Rectal smooth muscle tissue (tissue), 1 donor: Measurements from ENCODE around the gene IFIT5.
"Not testable (repeated sequence)": the region's sequence is repeated elsewhere in the genome, so short reads cannot be mapped to it uniquely, and the experiment has no call there.

Experiments used
- H3K27ac ChIP-seq: one replicate; pipeline ENCODE4 v1.7.0; 2013; ENCODE audit warnings: low read depth, low read length, inconsistent platforms
- H3K27me3 ChIP-seq: one replicate; pipeline ENCODE4 v1.7.0; 2013; ENCODE audit warnings: low read length; ENCODE audit not compliant: control insufficient read depth, insufficient read depth
- H3K36me3 ChIP-seq: one replicate; pipeline ENCODE4 v1.7.0; 2013; ENCODE audit warnings: low read length; ENCODE audit not compliant: control insufficient read depth, insufficient read depth
- H3K4me1 ChIP-seq: one replicate; pipeline ENCODE4 v1.7.0; 2013; ENCODE audit warnings: low read length; ENCODE audit not compliant: control insufficient read depth, insufficient read depth
- H3K4me3 ChIP-seq: one replicate; pipeline ENCODE4 v1.7.0; 2013; ENCODE audit warnings: low read length
- H3K9ac ChIP-seq: one replicate; pipeline ENCODE4 v1.7.0; 2013; ENCODE audit warnings: low read length

The IFIT5 gene

GRCh38 chr10:89382757-89383156 lies 31.6 kb upstream of the IFIT5 start:
- H3K4me1 ChIP-seq: no peaks in the 10 kb centered on the region
- no peaks in the 10 kb centered on the region for H3K36me3 ChIP-seq
- H3K9ac ChIP-seq: no peak overlapping the region
- H3K4me3 ChIP-seq: no peak overlapping the region
- no peaks in the 10 kb centered on the region for H3K27me3 ChIP-seq
- H3K27ac ChIP-seq: no peak overlapping the region

DNA sequence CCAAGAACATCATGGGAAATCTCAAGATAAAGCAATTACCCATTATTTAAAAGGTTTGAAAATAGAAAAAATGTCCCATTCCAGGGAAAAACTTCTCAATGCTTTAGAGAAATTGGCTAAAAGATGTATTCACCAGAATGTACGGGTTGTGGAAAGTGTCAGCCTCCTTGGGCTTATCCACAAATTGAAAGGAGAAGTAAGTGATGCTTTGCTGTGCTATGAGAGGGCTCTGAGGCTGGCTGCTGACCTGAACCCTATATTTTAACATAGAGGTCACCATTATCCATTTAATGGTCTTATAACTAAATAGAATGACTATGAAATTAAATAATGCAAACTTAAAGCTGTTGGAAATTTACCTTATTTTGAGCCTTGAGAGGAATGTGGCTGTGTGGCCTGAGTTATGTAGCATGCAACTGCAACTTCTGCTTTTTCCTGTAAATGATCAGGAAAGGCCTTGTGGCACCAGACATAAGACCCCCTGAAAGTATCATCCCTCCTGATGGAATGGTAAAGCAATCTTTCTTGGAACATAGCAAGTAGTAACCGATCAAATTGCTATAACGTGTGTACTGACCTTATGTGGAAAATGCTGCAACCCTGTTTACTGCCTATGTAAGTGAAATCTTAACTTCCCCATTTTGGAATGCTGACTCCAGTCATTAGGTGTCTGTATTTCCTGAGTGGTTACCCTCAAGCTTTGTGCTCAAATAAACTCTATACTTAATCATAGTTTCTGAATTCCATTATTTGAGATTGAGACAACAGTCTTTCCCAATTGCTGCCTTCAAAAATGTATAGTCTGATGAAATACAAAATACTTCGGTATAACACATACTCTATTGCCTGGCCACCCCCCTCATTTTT lies 29.7 kb upstream of the IFIT5 start:
- Histone ChIP-seq H3K9ac (no peak overlapping the region), H3K27ac (no peak overlapping the region), H3K4me3 (no peak overlapping the region), H3K27me3 (no peaks in the 10 kb centered on the region), H3K36me3 (no peaks in the 10 kb centered on the region), H3K4me1 (no peaks in the 10 kb centered on the region)

- no peaks in the 10 kb centered on the region for H3K27me3 ChIP-seq
- H3K9ac ChIP-seq: no peak overlapping the region
- H3K4me1 ChIP-seq: peaks cover 8% of the 10 kb centered on the region
- no peaks in the 10 kb centered on the region for H3K36me3 ChIP-seq
- no peak overlapping the region for H3K4me3 ChIP-seq
- H3K27ac ChIP-seq: no peak overlapping the region
Observed at GRCh38 chr10:89388806-89389205, 25.6 kb upstream of the IFIT5 start.

DNA sequence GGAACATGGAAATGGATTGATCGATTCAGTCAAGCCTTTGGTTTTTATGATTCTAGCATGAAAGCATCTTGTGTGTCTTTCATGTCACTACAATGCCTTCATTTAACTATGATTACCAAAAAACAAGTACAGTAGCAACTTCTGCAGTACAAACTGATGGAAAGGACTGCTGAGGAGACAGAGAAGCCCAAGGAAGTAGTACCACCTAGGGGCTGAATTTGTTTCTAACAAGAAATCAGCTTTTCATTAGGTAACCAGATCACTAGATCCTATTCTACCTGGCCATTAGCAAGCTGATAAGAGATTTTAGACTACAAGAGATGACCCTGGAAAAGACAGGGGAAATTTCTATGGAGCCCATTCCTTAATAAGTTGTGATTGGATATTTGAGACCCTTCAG lies 25.1 kb upstream of the IFIT5 start:
- Histone ChIP-seq H3K27ac (no peak overlapping the region), H3K9ac (no peak overlapping the region), H3K36me3 (no peaks in the 10 kb centered on the region), H3K27me3 (no peaks in the 10 kb centered on the region), H3K4me3 (no peak overlapping the region), H3K4me1 (peaks cover 8% of the 10 kb centered on the region)

DNA sequence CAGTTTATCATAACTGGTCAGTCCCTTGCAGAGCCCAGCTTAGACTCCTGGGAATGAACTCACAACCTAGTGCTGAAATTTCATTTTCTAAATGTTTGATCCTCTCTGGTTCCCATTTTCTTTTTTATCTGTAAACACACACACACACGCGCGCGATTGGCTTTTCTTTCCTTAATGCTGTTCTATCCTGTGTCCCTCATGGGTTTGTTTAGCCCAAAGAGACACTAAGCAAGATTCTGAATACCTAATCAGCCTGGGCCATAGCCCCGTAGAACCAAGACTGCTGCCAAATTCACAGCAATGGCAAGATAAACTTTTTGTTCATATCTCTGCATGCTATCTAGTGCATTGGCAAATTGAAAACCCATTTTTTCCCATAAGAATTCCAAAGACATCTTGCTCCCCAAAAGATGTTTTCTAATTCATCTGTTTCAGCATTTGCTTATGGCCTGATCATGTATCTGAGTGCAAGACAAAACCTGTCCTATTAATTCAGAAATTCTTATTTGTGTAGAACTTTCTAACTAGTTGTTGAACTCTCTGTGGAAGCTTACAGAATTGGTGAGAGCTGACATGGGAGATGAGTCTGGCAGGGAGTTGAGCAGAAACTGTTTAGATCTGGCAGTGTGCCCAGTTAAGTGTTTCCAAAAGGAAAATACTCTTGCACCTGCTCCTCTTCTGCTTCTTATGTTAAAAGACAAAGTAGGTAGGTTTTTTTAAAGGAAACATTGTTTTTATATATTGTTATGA lies 23.7 kb upstream of the IFIT5 start:
- peaks cover 8% of the 10 kb centered on the region for H3K4me1 ChIP-seq
- H3K9ac ChIP-seq: no peak overlapping the region
- H3K36me3 ChIP-seq: no peaks in the 10 kb centered on the region
- peak overlapping the region; percentile 14 for H3K27ac ChIP-seq
- H3K4me3 ChIP-seq: no peak overlapping the region
- no peaks in the 10 kb centered on the region for H3K27me3 ChIP-seq

DNA sequence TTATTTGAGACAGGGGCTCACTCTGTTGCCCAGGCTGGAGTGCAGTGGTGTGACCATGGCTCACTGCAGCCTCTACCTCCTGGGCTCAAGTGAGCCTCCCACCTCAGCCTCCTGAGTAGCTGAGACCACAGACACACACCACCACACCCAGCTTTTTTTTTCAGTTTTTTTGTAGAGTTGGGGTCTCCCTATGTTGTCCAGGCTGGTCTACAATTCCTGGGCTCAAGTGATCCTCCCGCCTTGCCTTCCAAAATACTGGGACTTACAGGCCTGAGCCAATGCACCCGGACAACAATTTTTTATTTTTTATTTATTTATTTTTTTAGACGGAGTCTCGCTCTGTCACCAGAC lies 23.2 kb upstream of the IFIT5 start:
- not testable (repeated sequence) for H3K36me3 ChIP-seq, H3K4me1 ChIP-seq, H3K27ac ChIP-seq, H3K4me3 ChIP-seq, H3K9ac ChIP-seq, H3K27me3 ChIP-seq

GRCh38 chr10:89391907-89392756 lies 22.2 kb upstream of the IFIT5 start, which contains the start of gene IFIT1:
IFIT1 (plus strand) TSS chr10:89392623; CDS start chr10:89392713, 90 bp downstream.
- Histone ChIP-seq H3K9ac (no peak within 1 kb of the TSS), H3K27me3 (no peaks in the 10 kb centered on the region), H3K4me1 (peaks cover 8% of the 10 kb centered on the region), H3K27ac (peak within 1 kb of the TSS; percentile 78), H3K36me3 (no peaks in the 10 kb centered on the region), H3K4me3 (peak within 1 kb of the TSS; percentile 70)

DNA sequence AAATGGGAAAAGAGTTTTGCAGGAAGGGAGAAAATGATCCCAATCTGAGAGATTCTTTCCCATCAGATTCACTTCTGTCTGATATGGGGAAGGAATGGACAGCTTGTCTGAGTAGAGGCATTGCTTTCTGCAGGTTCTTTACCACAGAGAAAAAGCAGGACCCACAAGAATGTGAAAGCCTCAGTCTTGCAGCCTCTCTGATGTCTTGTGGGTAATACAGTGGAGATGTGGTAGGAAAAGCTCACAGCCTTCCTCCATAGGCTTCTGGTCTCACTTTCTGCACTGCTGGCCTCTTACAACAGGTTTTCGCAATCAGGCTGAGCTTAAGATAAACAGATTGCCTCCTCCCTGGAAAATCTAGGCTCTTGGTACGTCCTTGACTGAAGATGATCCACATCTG lies 21.4 kb upstream of the IFIT5 start:
- H3K36me3 ChIP-seq: no peaks in the 10 kb centered on the region
- H3K9ac ChIP-seq: no peak overlapping the region
- peaks cover 8% of the 10 kb centered on the region for H3K4me1 ChIP-seq
- peak overlapping the region; percentile 70 for H3K4me3 ChIP-seq
- H3K27ac ChIP-seq: peak overlapping the region; percentile 72
- H3K27me3 ChIP-seq: no peaks in the 10 kb centered on the region

DNA sequence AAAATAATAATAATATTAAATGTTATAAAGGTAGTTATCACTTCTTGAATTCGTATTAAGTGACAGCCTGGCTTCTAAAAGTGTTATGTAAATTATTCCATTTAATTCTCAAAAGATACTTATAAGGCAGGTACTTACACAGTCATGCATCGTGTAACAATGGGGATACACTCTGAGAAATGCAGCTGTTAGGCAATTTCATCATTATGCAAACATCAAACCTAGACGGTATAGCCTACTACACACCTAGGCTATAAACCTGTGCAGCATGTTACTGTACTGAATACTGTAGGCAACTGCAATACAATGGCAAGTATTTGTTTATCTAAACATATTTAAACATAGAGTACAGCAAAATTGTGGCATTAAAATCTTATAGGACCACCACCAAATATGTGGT lies 20.5 kb upstream of the IFIT5 start:
- Histone ChIP-seq H3K27ac (no peak overlapping the region), H3K4me1 (peaks cover 8% of the 10 kb centered on the region), H3K27me3 (no peaks in the 10 kb centered on the region), H3K4me3 (no peak overlapping the region), H3K9ac (no peak overlapping the region), H3K36me3 (no peaks in the 10 kb centered on the region)

DNA sequence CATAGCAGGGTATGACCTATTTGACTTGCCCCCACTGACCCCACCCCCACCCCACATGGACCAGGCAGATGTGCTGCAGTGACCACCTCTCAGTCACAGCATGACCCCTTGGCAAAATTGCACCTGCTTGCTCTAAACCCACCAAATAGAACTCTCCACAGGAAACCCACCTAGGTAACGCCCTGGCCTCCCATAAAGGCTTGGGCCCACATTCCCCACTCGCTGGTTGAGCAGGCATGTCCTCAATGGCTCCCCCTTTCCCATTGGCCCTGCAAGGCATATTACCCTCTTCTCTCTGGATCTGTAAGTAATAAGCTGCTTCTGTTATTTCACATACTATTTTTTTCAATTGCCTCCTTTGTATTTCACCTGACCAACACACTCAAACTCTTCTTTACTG lies 19.2 kb upstream of the IFIT5 start:
- H3K9ac ChIP-seq: no peak overlapping the region
- H3K27me3 ChIP-seq: no peaks in the 10 kb centered on the region
- H3K4me3 ChIP-seq: no peak overlapping the region
- H3K4me1 ChIP-seq: peaks cover 8% of the 10 kb centered on the region
- no peaks in the 10 kb centered on the region for H3K36me3 ChIP-seq
- no peak overlapping the region for H3K27ac ChIP-seq

DNA sequence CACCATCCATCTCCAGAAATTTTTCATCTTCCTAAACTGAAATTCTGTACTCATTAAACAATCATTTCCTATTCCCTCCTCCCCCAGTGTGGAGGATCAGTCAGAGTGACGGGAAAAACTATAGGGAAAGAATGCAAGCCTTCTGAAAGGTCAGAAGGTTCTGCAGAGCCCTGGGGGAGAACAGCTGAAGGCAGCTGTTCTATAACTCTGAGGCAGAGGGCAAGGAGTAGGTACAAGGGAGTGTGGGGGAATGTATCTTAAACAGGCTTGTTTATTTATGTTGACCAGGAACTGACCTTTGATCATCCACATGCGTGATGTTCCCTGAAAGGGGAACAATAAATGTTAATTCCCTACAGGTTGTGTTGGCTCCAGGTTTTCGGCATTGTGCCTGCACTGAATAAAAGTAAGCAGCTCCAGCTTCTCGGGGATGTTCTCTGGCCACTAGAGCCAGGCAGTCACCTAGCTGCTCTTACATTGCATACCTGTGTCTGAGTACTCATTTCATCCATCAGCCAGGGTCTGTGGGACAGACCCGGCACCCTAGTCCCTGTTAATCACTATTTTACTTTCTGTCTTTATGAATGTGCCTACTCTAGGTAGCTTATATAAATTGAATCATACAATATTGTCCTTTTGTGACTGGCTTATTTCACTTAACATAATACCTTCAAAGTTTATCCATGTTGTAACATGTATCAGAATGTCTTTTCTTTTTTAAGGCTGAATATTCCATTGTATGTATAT lies 16.2 kb upstream of the IFIT5 start:
- H3K4me1 ChIP-seq: no peaks in the 10 kb centered on the region
- H3K4me3 ChIP-seq: no peak overlapping the region
- H3K36me3 ChIP-seq: no peaks in the 10 kb centered on the region
- H3K27ac ChIP-seq: no peak overlapping the region
- H3K9ac ChIP-seq: no peak overlapping the region
- no peaks in the 10 kb centered on the region for H3K27me3 ChIP-seq

DNA sequence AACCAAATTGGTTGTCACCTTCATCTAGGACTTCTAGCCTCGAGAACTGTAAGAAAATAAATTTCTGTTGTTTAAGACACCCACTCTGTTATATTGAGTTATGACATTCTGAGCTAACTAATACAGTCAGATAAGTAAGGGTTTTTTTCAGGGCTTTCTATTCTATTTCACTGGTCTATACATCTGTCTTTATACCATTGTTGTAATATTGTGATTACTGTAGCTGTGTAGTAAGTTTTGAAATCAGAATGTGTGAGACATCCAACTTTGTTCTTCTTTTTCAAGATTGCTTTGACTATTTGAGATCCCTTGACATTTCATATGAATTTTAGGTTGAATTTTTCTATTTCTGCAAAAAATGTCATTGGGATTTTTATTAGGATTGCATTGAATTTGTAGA lies 14.4 kb upstream of the IFIT5 start:
- Histone ChIP-seq H3K27me3 (no peaks in the 10 kb centered on the region), H3K27ac (no peak overlapping the region), H3K4me3 (no peak overlapping the region), H3K36me3 (no peaks in the 10 kb centered on the region), H3K9ac (no peak overlapping the region), H3K4me1 (no peaks in the 10 kb centered on the region)
